HFF-Myc (cell line): ENCODE measurements around the gene VCL.
A peak's percentile ranks its signal among the peaks of the same experiment; 100 is the strongest.

Experiments
- DNase-seq: peaks from one replicate; pipeline ENCODE4 v3.0.0-alpha.2; 2011; ENCODE audit warnings: low read depth; ENCODE audit errors: extremely low read depth
- H3K4me3 ChIP-seq: replicated peaks from 2 replicates; pipeline ENCODE4 v1.5.1; 2011; ENCODE audit warnings: low read depth, mild to moderate bottlenecking, control low read depth, low read length
- CTCF ChIP-seq: IDR thresholded peaks from 2 replicates; pipeline ENCODE4 v1.5.1; 2012; ENCODE audit warnings: mild to moderate bottlenecking, low read depth, low read length, control low read depth; ENCODE audit errors: missing control alignments

The VCL gene

DNA sequence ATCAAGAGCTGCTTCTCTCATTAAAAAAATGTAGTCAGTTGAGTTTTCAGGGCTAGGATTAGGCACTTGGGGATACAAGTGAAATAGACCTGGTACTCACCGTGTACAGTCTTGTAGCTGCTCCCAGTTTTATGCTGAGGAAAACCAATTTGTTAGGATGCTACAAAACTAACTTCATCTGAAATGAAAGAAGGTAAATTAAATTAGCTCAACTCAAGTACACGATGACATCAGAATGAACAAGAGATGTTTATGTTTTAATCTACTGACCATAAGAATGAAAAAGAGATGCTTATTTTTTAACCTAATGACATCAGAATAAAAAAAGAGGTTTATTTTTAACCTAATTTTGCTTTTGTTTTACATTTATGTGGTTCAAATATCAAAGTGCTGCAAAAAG, 79.0 kb downstream of the VCL start:
- no peak overlapping the region for H3K4me3 ChIP-seq
- DNase-seq = no peak
- TF ChIP-seq CTCF = no peak

DNA sequence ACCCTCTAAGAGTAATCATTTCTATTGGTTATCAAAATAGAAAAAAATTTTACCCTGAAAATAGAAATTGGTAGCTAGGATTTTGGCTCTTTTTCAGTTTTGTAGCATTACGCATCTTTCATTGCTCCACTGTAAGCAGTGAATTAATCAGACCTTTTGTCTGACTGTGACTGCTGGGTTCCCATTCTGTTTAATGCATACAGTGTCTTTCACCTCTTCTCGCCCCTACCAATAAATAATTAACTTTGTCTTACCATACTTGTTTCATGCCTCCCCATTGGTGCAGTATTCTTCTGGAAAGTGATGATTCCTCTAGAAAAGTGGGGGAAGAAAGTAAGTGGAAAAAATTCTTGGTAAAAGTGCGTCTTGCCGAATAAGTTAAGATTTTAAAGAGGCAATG, 79.5 kb downstream of the VCL start:
- H3K4me3 ChIP-seq = no peak overlapping the region
- no peak for DNase-seq
- no peak for TF ChIP-seq CTCF

DNA sequence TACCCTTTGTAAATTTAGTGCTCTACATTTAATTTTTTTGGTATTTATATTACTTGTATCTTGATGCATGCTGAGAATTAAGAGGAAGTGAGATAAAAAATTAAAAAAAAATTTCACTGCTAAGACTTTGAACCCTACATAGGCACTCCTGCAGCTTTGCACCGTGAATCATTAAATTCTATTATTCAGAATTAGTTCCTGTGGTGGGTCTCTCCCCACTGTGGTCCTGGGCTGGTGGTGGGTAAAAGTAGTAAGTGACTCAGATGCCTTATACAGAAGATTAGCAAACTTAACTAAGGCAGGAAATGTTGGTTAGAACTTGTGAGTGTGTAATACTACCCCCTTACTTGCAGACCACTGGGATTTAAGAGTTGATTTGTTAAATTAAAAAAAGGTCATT, 80.1 kb downstream of the VCL start:
- DNase-seq = no peak
- TF ChIP-seq CTCF = no peak
- no peak overlapping the region for H3K4me3 ChIP-seq

- DNase-seq = no peak
- TF ChIP-seq CTCF = no peak
- H3K4me3 ChIP-seq = no peak overlapping the region
Measured at GRCh38 chr10:74079028-74079935, 81.4 kb downstream of the VCL start.

- H3K4me3 ChIP-seq = no peak overlapping the region
- no peak for TF ChIP-seq CTCF
Measured at GRCh38 chr10:74079936-74080590, 82.1 kb downstream of the VCL start.

DNA sequence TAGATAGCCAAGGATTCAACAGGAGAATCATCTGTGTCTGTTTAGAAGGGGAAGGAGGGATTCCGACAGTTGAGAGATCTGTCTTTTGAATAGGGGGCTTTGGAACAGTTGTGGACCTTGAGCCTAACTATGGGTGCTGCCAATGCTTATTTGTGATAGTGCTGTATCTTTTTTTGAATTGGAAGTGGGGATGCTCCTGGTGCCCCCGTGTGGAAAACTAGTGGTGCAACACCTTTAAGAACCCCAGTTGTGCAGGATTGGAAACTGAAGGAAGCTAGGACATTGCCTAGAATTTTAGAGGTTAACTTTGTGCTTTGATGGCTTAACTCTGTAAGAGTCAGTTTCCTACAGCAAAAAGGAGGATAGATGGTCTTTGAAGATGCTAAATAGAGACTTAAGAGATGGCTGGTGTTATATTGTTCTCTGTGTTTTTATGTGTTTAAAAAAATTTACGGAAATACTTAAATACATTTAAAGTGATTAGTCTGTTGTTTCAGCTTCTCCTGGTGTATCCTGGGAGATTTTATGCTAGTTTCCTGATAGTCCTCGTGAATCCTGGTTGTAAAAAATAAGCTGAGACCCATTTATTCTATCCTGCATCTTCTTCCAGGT, 83.4 kb downstream of the VCL start:
- no peak for DNase-seq
- peak; percentile 77 for TF ChIP-seq CTCF

More at GRCh38 chr10:74079936-74080590, 82.1 kb downstream of the VCL start:
- DNase-seq = no peak

More for the DNA sequence above, 83.4 kb downstream of the VCL start:
- no peak overlapping the region for H3K4me3 ChIP-seq
